GM12892 (cell line): ENCODE data around the gene ASB6.

ENCODE experiments used
- DNase-seq: peaks from one replicate; pipeline ENCODE4 v3.0.0; 2011; ENCODE audit not compliant: insufficient read length
- FAIRE-seq: peaks from 2 replicates; lab custom pipeline; 2011; peaks lifted over from hg19 to GRCh38; lab: Jason Lieb, UNC
- POLR2A ChIP-seq: IDR thresholded peaks from 2 replicates; pipeline ENCODE4 v1.6.1; 2011; ENCODE audit warnings: low read depth, low read length, control low read depth
- POLR2AphosphoS5 ChIP-seq: IDR thresholded peaks from 2 replicates; pipeline ENCODE4 v1.6.1; 2011; ENCODE audit warnings: low read depth, low read length, control low read depth
- TAF1 ChIP-seq: IDR thresholded peaks from 2 replicates; pipeline ENCODE4 v1.6.1; 2011; ENCODE audit warnings: low read depth, mild to moderate bottlenecking, control low read depth, low read length, borderline replicate concordance

Gene ASB6

DNA sequence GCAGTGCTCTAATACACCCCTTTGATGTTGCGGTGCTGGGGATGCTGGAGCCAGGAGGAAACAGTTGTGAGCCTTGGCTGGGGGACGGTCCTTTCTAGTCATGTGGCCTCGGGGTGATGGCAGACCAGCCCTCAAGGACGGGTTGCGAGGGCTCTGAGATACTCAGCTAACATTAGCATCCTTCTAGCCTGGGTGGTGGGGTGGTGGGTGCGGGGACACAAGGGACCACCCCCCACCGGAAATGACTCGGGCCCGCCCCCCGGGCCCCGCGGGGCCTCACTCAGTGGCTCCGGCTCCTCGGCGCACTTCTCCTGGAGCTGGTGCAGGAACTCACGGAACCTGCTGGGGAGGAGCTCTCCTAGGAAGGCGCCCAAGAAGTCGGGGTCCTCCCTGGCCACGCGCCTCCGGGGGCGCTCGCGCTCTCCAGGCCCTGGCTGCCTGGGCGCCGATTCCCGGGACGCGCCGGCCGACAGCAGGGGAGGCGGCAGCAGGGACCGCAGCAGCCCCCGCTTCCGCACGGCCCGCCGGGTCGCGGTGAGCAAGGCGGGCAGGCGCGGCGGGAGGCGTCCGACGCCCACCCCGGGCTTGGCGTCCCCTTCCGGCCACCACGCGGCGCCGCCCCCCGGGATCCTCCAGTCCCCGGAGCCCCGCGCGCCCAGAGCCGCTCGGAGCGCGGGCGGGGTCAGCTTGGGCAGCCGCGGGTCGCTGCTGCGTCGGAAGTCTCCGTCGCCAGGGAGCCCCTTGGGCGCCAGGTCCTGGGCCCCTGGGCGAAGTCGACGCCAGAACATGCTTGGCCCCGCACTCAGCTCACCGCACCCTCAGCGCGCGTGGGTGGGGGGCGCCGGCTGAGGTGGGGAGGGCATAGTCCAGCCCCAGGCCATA, 21.9 kb downstream of the ASB6 start:
- FAIRE-seq (no peak), DNase-seq (no peak)
- TF ChIP-seq TAF1 (no peak), POLR2A (no peak), POLR2AphosphoS5 (no peak)

DNA sequence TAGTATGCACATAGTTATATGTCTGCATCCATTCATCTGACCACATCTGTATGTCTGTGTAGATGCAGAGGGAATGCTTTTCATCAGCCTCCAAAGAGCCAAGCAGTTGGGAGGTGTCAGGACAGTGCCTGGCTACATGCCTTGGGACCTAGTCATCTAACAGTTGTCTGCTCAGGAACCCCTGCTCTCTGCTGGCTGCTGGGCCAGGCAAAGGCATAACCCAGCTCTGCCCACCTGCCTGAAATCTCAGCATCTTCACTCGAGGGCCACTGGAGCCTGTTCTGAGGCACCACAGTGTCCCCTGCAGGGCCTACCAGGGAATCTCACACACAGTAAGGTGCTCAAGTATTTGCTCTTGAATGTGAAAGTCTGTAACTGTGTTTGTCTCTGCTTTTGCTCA, 24.8 kb downstream of the ASB6 start:
- DNase-seq (no peak), FAIRE-seq (no peak)
- TF ChIP-seq POLR2AphosphoS5 (no peak), TAF1 (no peak), POLR2A (no peak)

DNA sequence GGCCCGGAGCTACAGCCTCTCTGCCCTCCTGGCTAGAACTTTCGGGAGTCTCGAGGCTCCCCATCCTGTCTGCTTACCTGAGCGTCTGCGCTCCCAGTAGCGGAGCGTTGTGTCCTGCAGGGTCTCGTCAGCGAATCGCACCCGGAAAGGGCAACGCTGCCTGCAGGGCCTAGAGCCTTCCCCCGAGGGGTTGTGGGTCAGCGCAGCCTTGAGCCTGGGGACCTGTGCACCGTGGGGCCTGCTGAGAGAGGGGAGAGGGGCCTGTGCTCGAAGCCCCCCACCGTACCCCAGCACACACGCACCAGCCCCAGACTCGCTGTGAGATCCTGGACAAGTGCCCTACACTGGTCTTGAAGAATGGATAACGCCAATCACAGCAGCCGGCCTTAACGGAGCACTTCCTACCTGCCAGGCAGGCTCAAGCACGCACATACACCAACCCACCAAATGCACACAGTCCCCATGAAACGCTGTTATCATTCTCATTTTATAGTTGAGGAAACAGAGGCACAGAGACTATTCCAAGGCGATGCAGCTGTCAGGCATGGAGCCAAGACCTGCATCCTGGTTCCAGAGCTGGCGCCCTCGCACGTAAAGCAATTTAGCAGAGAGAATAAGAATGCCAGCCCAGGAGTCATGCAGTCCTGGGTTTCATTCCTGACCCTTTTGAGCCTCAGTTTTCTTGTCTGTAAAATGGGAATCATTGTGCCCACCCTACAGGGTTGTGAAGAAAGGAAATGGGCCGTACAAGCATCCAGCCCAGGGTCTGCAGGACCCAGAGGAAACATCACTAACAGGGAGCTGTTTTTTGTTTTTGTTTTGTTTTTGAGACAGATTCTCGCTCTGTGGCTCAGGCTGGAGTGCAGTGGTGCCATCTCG, 26.3 kb downstream of the ASB6 start:
- no peak for TF ChIP-seq POLR2A
- TF ChIP-seq POLR2AphosphoS5: no peak
- TF ChIP-seq TAF1: no peak
- FAIRE-seq (no peak), DNase-seq (no peak)

DNA sequence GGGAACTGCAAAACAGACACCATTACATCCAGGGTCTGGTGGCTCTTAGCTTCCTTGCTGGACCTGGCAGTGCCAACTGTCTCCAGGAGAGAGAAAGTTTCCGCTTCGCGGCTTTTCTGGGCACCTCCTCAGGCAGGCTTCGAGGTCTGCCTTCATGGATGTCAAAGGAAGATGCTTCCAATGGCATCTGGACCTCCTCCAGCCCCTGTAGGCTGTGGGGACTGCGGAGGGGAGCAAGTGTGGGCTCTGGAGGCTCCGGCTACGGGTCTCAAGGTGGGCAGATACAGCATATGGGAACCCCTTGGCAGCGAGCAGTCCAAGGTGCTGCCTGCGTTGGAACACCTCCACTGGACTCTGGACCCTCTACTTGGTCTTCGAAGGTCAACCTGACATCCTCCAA, 27.0 kb downstream of the ASB6 start:
- TF ChIP-seq POLR2A (no peak), TAF1 (no peak), POLR2AphosphoS5 (no peak)
- DNase-seq: no peak
- FAIRE-seq: no peak

DNA sequence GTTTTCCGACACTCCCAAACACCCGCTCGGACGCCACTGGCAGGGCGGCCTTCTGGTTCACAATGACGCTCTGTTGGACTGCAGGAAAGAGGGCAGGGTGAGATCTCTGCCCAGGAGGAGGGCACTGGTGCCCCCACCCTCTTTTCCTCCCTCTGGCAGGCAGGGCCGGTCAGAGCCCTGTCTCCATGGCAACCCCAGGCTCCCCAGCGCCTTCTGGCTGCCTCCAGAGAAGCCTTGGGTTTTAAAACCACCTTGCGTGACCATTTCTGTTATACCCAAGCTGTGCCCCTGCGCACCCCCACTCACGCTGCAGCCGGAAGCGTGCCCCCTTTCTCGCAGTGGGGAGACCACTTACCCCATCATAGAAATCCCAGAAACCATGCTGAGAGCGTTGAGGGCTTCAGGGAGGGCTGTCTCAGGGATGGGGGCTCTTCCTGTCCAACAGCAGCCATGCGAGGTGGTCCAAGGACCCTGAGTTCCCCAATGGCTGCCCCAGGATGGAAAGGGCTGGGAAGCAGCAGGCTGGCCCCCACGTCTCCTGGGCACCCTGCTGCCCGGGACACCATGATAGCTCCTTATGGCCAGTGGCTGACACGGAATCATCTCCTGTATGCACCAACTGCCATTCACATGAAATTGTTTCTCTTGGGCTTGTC, 28.3 kb downstream of the ASB6 start:
- no peak for DNase-seq
- FAIRE-seq: no peak

DNA sequence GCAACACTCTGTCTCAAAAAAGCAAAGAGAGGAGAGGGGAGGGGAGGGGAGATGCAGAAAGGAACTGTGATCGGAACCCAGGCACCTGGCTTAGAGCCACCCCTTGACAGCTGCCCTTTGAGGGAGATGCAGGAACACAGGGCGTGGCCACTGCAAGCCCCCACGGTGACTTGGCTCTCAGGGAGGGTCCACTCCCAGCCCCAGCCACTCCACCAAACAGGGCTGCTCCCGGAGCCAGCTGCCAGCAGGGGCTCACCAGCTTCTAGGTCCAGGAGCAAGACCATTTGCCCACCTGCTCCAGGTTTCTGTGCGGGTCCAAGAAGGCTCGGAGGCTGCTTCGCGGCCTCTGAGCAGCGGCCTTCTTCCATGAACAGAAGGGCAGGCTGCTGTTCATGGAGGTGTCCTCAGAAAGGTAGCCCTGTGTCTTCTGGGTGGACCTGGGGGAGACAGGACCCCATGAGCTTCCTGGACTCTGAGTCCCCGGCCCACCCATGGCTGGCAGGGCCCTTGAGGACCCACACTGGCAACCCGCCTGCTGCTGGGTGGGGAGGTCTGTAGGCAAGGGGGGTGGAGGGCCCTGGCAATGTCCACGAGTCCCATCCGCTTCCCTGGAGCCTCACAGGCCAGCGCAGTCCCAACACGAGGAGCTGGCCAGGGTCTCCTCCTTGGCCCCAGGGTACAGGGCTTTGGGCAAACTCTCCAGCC, 29.0 kb downstream of the ASB6 start:
- DNase-seq (no peak), FAIRE-seq (no peak)
- TF ChIP-seq POLR2A (no peak), POLR2AphosphoS5 (no peak)

More for the DNA sequence above, 28.3 kb downstream of the ASB6 start:
- no peak for TF ChIP-seq TAF1
- TF ChIP-seq POLR2AphosphoS5: no peak
- no peak for TF ChIP-seq POLR2A

DNA sequence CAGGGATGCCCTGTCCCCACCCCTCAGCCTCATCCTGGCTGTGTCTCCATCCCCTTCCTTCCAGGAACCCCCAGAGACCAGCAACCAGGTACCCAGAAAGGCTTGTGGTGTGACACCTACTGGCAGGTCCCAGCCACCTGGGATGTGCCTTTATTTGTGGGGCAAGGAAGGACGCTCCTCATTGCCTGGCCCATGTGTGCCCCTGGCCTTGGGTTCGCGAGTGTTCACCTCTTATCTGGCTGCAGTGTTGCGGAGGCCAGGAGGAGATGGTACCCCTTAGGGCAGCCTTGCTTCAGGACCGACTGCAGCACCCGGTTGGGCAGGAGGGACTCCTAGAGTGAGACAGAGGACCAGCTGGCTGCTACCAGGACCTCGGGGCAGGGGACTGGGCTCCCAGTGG, 29.8 kb downstream of the ASB6 start:
- DNase-seq (no peak), FAIRE-seq (no peak)
- no peak for TF ChIP-seq POLR2AphosphoS5
- TF ChIP-seq POLR2A: no peak
- no peak for TF ChIP-seq TAF1

DNA sequence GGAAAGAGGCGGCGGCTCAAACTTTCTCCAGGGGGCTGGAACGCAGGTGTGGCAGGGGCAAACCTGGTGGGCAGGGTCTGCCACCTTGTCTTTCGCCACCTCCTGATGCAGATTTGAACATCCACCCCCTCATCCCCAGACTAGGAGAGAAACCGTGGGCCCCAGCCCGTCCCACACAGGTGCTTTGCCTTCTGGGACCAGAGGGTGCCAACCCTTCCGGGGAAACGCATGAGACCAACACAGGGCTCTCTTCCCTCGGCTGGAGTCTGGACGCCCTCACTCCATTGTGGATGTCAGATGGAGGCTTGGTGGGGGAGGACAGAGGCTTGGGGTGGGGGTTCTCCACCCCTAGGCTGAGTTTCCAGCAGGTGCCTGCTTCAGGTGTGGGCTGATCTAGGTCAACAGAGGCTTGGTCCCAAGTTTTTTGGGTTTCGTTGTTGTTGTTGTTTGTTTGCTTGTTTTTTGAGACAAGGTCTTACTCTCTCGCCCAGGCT, 30.6 kb downstream of the ASB6 start:
- no peak for FAIRE-seq
- no peak for DNase-seq
- TF ChIP-seq POLR2A (no peak), POLR2AphosphoS5 (no peak), TAF1 (no peak)

DNA sequence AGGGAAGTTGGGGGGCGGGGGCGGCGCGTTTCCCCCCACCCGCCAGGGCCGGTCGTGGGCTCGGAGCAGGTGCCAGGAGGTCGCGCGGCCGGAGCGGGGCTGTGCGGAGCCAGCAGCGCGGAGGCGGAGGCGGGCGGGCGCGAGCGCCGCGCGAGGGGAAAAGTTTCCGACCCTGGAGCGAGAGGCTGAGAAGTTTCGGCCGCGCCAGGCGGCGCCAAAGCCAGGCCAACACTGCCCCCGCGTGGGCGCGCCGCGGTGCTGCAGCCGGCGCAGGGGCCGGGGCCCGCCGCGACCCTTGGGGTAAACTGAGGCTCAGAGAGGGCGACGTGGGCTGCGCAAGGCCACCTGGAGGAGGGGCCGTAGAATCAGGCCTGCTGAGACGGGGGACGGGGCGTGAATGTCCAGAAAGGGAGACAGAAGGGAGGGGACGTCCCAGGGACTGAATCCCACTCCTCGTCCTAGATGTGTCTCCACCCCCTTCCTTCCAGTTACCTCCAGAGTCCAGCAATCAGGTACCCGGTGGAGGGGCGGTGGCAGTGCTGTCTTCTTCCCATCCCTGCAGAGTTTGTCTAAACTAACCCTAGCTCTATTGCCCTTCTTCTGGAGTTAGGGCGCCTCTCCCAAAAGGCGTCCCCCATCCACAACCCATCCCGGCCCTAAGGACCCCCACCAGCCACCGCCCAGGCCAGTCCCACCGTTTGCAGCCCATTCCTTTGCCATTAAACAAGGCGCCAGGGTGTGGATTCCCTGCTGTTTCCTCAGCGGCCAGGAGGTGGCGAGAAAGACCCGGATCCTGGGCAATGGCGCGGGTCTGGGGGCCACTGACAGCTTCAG, 31.3 kb downstream of the ASB6 start:
- TF ChIP-seq POLR2A (no peak), POLR2AphosphoS5 (no peak), TAF1 (no peak)
- FAIRE-seq (peak; percentile 84), DNase-seq (peak; percentile 86)

DNA sequence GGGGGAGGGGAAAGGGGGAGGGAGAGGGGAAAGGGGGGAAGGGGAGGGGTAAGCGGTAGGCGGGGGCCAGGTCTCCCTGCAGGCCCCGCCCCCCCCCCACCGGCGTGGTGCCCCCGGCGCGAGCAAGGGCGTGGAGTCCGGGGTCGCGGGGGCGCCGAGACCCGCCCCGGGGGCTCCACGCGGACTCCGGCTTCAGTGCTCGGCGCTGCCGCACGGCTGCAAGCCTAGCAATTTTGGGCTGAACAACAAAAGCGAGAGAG, 31.8 kb downstream of the ASB6 start:
- no peak for FAIRE-seq
- DNase-seq: no peak
- TF ChIP-seq POLR2AphosphoS5 (no peak), POLR2A (no peak), TAF1 (no peak)
